WTC11 (cell line): Measurements from ENCODE around the gene TANGO2. TPM values are rescaled to one million over a fixed set of nuclear protein-coding genes. Genes with fewer than 3 reads are reported as not detected.

Source experiments
- ATAC-seq: fragments of 200-7000 bp; cut with Tn5 transposase; 2 replicates; pipeline ENCODE4 v1.10.0; 2021; ENCODE audit warnings: mild to moderate bottlenecking, moderate library complexity
- CTCF ChIA-PET: fragments of 300-600 bp; sonication (Branson Sonifier 250); formaldehyde crosslinking; loops from one replicate; lab custom pipeline; 2021; ENCODE audit warnings: antibody characterized with exemption; lab: Charles Lee
- POLR2A ChIA-PET: fragments of 350-600 bp; sonication (Branson Sonifier 250); formaldehyde crosslinking; loops from one replicate; lab custom pipeline; 2021; ENCODE audit warnings: antibody characterized with exemption; lab: Charles Lee
- DNase-seq: peaks from one replicate; pipeline ENCODE4 v3.0.0; 2021; ENCODE audit warnings: low spot score
- H3K27ac Mint-ChIP-seq: 2 replicates; pipeline ENCODE4 v1.8.0; 2021; ENCODE audit warnings: mixed read lengths
- H3K27me3 Mint-ChIP-seq: 2 replicates; pipeline ENCODE4 v1.8.0; 2021; ENCODE audit warnings: low read depth, mild to moderate bottlenecking, moderate library complexity, mixed read lengths
- H3K36me3 Mint-ChIP-seq: 2 replicates; pipeline ENCODE4 v1.8.0; 2021; ENCODE audit warnings: mixed read lengths
- H3K4me1 Mint-ChIP-seq: 2 replicates; pipeline ENCODE4 v1.8.0; 2022; ENCODE audit warnings: mixed read lengths
- H3K4me3 Mint-ChIP-seq: 2 replicates; pipeline ENCODE4 v1.8.0; 2021; ENCODE audit warnings: mild to moderate bottlenecking, moderate library complexity, mixed read lengths
- H3K9me3 Mint-ChIP-seq: 2 replicates; pipeline ENCODE4 v1.8.0; 2021; ENCODE audit warnings: mixed read lengths
- E2F4 ChIP-seq: sonication (generic); formaldehyde crosslinking; IDR thresholded peaks from 2 replicates; pipeline ENCODE4 v1.8.1; 2022; ENCODE audit warnings: low read depth, mild to moderate bottlenecking, moderate library complexity, missing genetic modification reagents, borderline replicate concordance
- EMX1 ChIP-seq: fragments of 250-450 bp; sonication (Bioruptor Pico); IDR thresholded peaks from 2 replicates; pipeline ENCODE4 v1.8.0; 2021; ENCODE audit warnings: mild to moderate bottlenecking
- ESRRA ChIP-seq: sonication (generic); formaldehyde crosslinking; IDR thresholded peaks from 2 replicates; pipeline ENCODE4 v1.8.1; 2022; ENCODE audit warnings: mild to moderate bottlenecking, missing genetic modification reagents, borderline replicate concordance
- FOXJ3 ChIP-seq: sonication (generic); formaldehyde crosslinking; IDR thresholded peaks from 2 replicates; pipeline ENCODE4 v1.9.0; 2021; ENCODE audit warnings: missing genetic modification reagents, mild to moderate bottlenecking, borderline replicate concordance
- HMGXB4 ChIP-seq: sonication (generic); formaldehyde crosslinking; IDR thresholded peaks from 2 replicates; pipeline ENCODE4 v1.8.1; 2023; ENCODE audit warnings: mild to moderate bottlenecking, moderate library complexity, missing genetic modification reagents
- MLX ChIP-seq: sonication (generic); formaldehyde crosslinking; IDR thresholded peaks from 2 replicates; pipeline ENCODE4 v1.8.1; 2023; ENCODE audit warnings: mild to moderate bottlenecking, missing genetic modification reagents, moderate library complexity
- MYBL2 ChIP-seq: sonication (generic); formaldehyde crosslinking; IDR thresholded peaks from 2 replicates; pipeline ENCODE4 v1.8.1; 2023; ENCODE audit warnings: mild to moderate bottlenecking, moderate library complexity, missing genetic modification reagents
- NFATC4 ChIP-seq: fragments of 250-450 bp; sonication (Bioruptor Pico); IDR thresholded peaks from 2 replicates; pipeline ENCODE4 v1.9.0; 2021; ENCODE audit warnings: mild to moderate bottlenecking
- PRDM15 ChIP-seq: sonication (generic); formaldehyde crosslinking; IDR thresholded peaks from 2 replicates; pipeline ENCODE4 v1.8.0; 2022; ENCODE audit warnings: missing genetic modification reagents
- TCF7 ChIP-seq: sonication (generic); formaldehyde crosslinking; IDR thresholded peaks from 2 replicates; pipeline ENCODE4 v1.8.0; 2022; ENCODE audit warnings: mild to moderate bottlenecking, low read depth, missing genetic modification reagents, moderate library complexity
- TP53 ChIP-seq: sonication (generic); formaldehyde crosslinking; IDR thresholded peaks from 2 replicates; pipeline ENCODE4 v1.8.1; 2023; ENCODE audit warnings: mild to moderate bottlenecking, missing genetic modification reagents
- ZBTB21 ChIP-seq: sonication (generic); formaldehyde crosslinking; IDR thresholded peaks from 2 replicates; pipeline ENCODE4 v1.8.1; 2023; ENCODE audit warnings: mild to moderate bottlenecking, missing genetic modification reagents, borderline replicate concordance
- ZNF263 ChIP-seq: sonication (generic); formaldehyde crosslinking; IDR thresholded peaks from 2 replicates; pipeline ENCODE4 v1.8.1; 2022; ENCODE audit warnings: low read depth, mild to moderate bottlenecking, moderate library complexity, missing genetic modification reagents
- ZNF512 ChIP-seq: sonication (generic); formaldehyde crosslinking; IDR thresholded peaks from 2 replicates; pipeline ENCODE4 v1.8.1; 2022; ENCODE audit warnings: missing genetic modification reagents, borderline replicate concordance
- ZNF671 ChIP-seq: fragments of 250-450 bp; sonication (Bioruptor Pico); IDR thresholded peaks from 2 replicates; pipeline ENCODE4 v1.8.0; 2021; ENCODE audit warnings: mild to moderate bottlenecking
- total RNA-seq: library from RNA; stranded (reverse); gene quantifications from 3 replicates; pipeline ENCODE4 v1.2.3, GENCODE V29; 2021
- TF ChIP-seq, protein P1 (sequence below): fragments of 250-450 bp; sonication (Bioruptor Pico); IDR thresholded peaks from 2 replicates; pipeline ENCODE4 v1.9.0; 2021; ENCODE audit warnings: mild to moderate bottlenecking
- TF ChIP-seq, protein P2 (sequence below): fragments of 250-450 bp; sonication (Bioruptor Pico); IDR thresholded peaks from 2 replicates; pipeline ENCODE4 v1.9.0; 2021; ENCODE audit warnings: moderate library complexity, mild to moderate bottlenecking, inconsistent platforms, borderline replicate concordance
- TF ChIP-seq, protein P3 (sequence below): sonication (generic); formaldehyde crosslinking; IDR thresholded peaks from 2 replicates; pipeline ENCODE4 v1.8.1; 2022; ENCODE audit warnings: mild to moderate bottlenecking, moderate library complexity, missing genetic modification reagents

The TANGO2 gene
- total RNA-seq, 1 experiment from 2014 or later: 14.8 TPM

- H3K27ac Mint-ChIP-seq: no peak overlapping the region
- H3K4me1 Mint-ChIP-seq: 0 out of 2 replicates have a peak, but pooled peaks cover 4% of the 10 kb centered on the region
- POLR2A ChIA-PET: no interaction called here
- no peaks in the 10 kb centered on the region for H3K36me3 Mint-ChIP-seq
- no peaks in the 10 kb centered on the region for H3K9me3 Mint-ChIP-seq
- no peak overlapping the region for H3K4me3 Mint-ChIP-seq
- ATAC-seq: no peak
- DNase-seq: no peak
- CTCF ChIA-PET: interaction anchor here (1.4 kb wide), 1 partner anchor 57 kb away, joined by 4 read pairs; no protein-coding TSS in a partner anchor
- no peaks in the 10 kb centered on the region; the same call in 1 of the 2 replicates for H3K27me3 Mint-ChIP-seq
- TF ChIP-seq EMX1 (CRISPR knock-in tag) (no peak), E2F4 (no peak), ZNF671 (CRISPR knock-in tag) (no peak), MYBL2 (no peak), ESRRA (CRISPR knock-in tag) (no peak), ZNF263 (CRISPR knock-in tag) (no peak), MLX (CRISPR knock-in tag) (no peak), HMGXB4 (no peak), TCF7 (CRISPR knock-in tag) (no peak), PRDM15 (CRISPR knock-in tag) (no peak), NFATC4 (CRISPR knock-in tag) (no peak), TP53 (CRISPR knock-in tag) (no peak), ZBTB21 (no peak), ZNF512 (no peak), FOXJ3 (CRISPR knock-in tag) (no peak)
- TF ChIP-seq, protein P1, sequence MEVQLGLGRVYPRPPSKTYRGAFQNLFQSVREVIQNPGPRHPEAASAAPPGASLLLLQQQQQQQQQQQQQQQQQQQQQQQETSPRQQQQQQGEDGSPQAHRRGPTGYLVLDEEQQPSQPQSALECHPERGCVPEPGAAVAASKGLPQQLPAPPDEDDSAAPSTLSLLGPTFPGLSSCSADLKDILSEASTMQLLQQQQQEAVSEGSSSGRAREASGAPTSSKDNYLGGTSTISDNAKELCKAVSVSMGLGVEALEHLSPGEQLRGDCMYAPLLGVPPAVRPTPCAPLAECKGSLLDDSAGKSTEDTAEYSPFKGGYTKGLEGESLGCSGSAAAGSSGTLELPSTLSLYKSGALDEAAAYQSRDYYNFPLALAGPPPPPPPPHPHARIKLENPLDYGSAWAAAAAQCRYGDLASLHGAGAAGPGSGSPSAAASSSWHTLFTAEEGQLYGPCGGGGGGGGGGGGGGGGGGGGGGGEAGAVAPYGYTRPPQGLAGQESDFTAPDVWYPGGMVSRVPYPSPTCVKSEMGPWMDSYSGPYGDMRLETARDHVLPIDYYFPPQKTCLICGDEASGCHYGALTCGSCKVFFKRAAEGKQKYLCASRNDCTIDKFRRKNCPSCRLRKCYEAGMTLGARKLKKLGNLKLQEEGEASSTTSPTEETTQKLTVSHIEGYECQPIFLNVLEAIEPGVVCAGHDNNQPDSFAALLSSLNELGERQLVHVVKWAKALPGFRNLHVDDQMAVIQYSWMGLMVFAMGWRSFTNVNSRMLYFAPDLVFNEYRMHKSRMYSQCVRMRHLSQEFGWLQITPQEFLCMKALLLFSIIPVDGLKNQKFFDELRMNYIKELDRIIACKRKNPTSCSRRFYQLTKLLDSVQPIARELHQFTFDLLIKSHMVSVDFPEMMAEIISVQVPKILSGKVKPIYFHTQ (CRISPR knock-in tag): no peak
- TF ChIP-seq, protein P2, sequence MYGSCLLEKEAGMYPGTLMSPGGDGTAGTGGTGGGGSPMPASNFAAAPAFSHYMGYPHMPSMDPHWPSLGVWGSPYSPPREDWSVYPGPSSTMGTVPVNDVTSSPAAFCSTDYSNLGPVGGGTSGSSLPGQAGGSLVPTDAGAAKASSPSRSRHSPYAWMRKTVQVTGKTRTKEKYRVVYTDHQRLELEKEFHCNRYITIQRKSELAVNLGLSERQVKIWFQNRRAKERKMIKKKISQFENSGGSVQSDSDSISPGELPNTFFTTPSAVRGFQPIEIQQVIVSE: no peak
- TF ChIP-seq, protein P3, sequence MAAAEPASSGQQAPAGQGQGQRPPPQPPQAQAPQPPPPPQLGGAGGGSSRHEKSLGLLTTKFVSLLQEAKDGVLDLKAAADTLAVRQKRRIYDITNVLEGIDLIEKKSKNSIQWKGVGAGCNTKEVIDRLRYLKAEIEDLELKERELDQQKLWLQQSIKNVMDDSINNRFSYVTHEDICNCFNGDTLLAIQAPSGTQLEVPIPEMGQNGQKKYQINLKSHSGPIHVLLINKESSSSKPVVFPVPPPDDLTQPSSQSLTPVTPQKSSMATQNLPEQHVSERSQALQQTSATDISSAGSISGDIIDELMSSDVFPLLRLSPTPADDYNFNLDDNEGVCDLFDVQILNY (CRISPR knock-in tag): no peak
Observed at GRCh38 chr22:20026996-20027601, 6.2 kb downstream of the TANGO2 start.
